GM23338 (cell line): Measurements from ENCODE around the gene C5orf24. TPM values are rescaled to one million over a fixed set of nuclear protein-coding genes. Genes with fewer than 3 reads are reported as not detected.

Experiments used
- ATAC-seq: fragments of 200-7000 bp; cut with Tn5 transposase; 3 replicates; pipeline ENCODE4 v1.9.1; 2020
- DNase-seq: peaks from one replicate; pipeline ENCODE4 v3.0.0-alpha.2; 2015; ENCODE audit warnings: low spot score
- H2AFZ ChIP-seq: fragments of 200-600 bp; sonication (generic); 2 replicates; pipeline ENCODE4 v1.8.0; 2016; ENCODE audit warnings: antibody characterized with exemption, mild to moderate bottlenecking, moderate library complexity
- H3F3A ChIP-seq: fragments of 200-600 bp; sonication (generic); replicated peaks from 2 replicates; pipeline ENCODE4 v1.8.0; 2017; ENCODE audit warnings: antibody characterized with exemption, mixed run types, low read depth
- H3K27ac ChIP-seq: fragments of 200-600 bp; sonication (generic); 2 replicates; pipeline ENCODE4 v1.6.1; 2016; ENCODE audit warnings: low read depth
- H3K27me3 ChIP-seq: fragments of 200-600 bp; sonication (generic); 2 replicates; pipeline ENCODE4 v1.8.0; 2016; ENCODE audit warnings: mild to moderate bottlenecking, mixed run types, moderate library complexity; ENCODE audit not compliant: insufficient read depth
- H3K36me3 ChIP-seq: fragments of 200-600 bp; sonication (generic); 2 replicates; pipeline ENCODE4 v1.8.0; 2016; ENCODE audit warnings: mild to moderate bottlenecking; ENCODE audit not compliant: insufficient read depth
- H3K4me1 ChIP-seq: fragments of 200-600 bp; sonication (generic); 2 replicates; pipeline ENCODE4 v1.8.0; 2016; ENCODE audit warnings: mild to moderate bottlenecking, moderate library complexity; ENCODE audit not compliant: insufficient read depth
- H3K4me2 ChIP-seq: fragments of 200-600 bp; sonication (generic); 2 replicates; pipeline ENCODE4 v1.7.1; 2017; ENCODE audit warnings: mixed run types
- H3K4me3 ChIP-seq: fragments of 200-600 bp; sonication (generic); 2 replicates; pipeline ENCODE4 v1.6.1; 2016; ENCODE audit warnings: mixed run types
- H3K79me2 ChIP-seq: fragments of 200-600 bp; sonication (generic); replicated peaks from 2 replicates; pipeline ENCODE4 v1.8.0; 2017; ENCODE audit warnings: mild to moderate bottlenecking; ENCODE audit not compliant: insufficient read depth
- H3K9me2 ChIP-seq: fragments of 200-600 bp; sonication (generic); 2 replicates; pipeline ENCODE4 v1.8.0; 2017; ENCODE audit not compliant: insufficient read depth
- H4K20me1 ChIP-seq: fragments of 200-600 bp; sonication (generic); replicated peaks from 2 replicates; pipeline ENCODE4 v1.8.0; 2017; ENCODE audit warnings: mild to moderate bottlenecking; ENCODE audit not compliant: insufficient read depth
- H3K27ac Mint-ChIP-seq: 2 replicates; pipeline ENCODE4 v1.8.0; 2020; ENCODE audit warnings: inconsistent platforms, mild to moderate bottlenecking, moderate library complexity, mixed read lengths
- H3K27me3 Mint-ChIP-seq: 3 replicates; pipeline ENCODE4 v1.8.0; 2022; ENCODE audit warnings: low read depth, mild to moderate bottlenecking, moderate library complexity, mixed read lengths, inconsistent platforms; ENCODE audit not compliant: insufficient read depth, poor library complexity
- H3K36me3 Mint-ChIP-seq: 3 replicates; pipeline ENCODE4 v1.8.0; 2021; ENCODE audit warnings: low read depth, mild to moderate bottlenecking, inconsistent platforms, moderate library complexity, mixed read lengths
- H3K4me1 Mint-ChIP-seq: 3 replicates; pipeline ENCODE4 v1.8.0; 2020; ENCODE audit warnings: mild to moderate bottlenecking, inconsistent platforms, mixed read lengths
- H3K4me3 Mint-ChIP-seq: 3 replicates; pipeline ENCODE4 v1.8.0; 2021; ENCODE audit warnings: moderate library complexity, mild to moderate bottlenecking, inconsistent platforms, mixed read lengths
- H3K9me3 Mint-ChIP-seq: 3 replicates; pipeline ENCODE4 v1.8.0; 2020; ENCODE audit warnings: moderate library complexity, mild to moderate bottlenecking, inconsistent platforms, mixed read lengths
- CREB1 ChIP-seq: fragments of 250-450 bp; sonication (Bioruptor Pico); IDR thresholded peaks from 2 replicates; pipeline ENCODE4 v1.5.0; 2020; ENCODE audit warnings: low read depth, mild to moderate bottlenecking, moderate library complexity
- EZH2 ChIP-seq: fragments of 200-600 bp; sonication (generic); IDR thresholded peaks from one replicate; pipeline ENCODE4 v1.8.0; 2017; ENCODE audit warnings: antibody characterized with exemption, mild to moderate bottlenecking, low read depth; ENCODE audit not compliant: unreplicated experiment
- JUNB ChIP-seq: IDR thresholded peaks from one replicate; pipeline ENCODE4 v1.6.1; 2016; ENCODE audit warnings: antibody characterized with exemption; ENCODE audit not compliant: unreplicated experiment
- NANOG ChIP-seq: IDR thresholded peaks from 2 replicates; pipeline ENCODE4 v1.6.1; 2016; ENCODE audit warnings: antibody characterized with exemption, borderline replicate concordance
- REST ChIP-seq: IDR thresholded peaks from one replicate; pipeline ENCODE4 v1.6.1; 2018; ENCODE audit warnings: antibody characterized with exemption; ENCODE audit not compliant: unreplicated experiment
- STAT1 ChIP-seq: IDR thresholded peaks from one replicate; pipeline ENCODE4 v1.6.1; 2016; ENCODE audit warnings: antibody characterized with exemption; ENCODE audit not compliant: unreplicated experiment
- ZNF462 ChIP-seq: fragments of 250-450 bp; sonication (Bioruptor Pico); IDR thresholded peaks from 2 replicates; pipeline ENCODE4 v1.5.0; 2020; ENCODE audit warnings: mild to moderate bottlenecking, moderate library complexity
- polyA plus RNA-seq: library from polyadenylated mRNA; unstranded; fragments of >200 nt; fragmentation: Nextera tagmentation; extraction: Ambion mirVana; gene quantifications from 2 replicates; pipeline ENCODE4 v1.2.1, GENCODE V29; 2016
- total RNA-seq: library from RNA; depleted of rRNA; stranded (reverse); fragments of >200 nt; shearing (Covaris generic); gene quantifications from 2 replicates; pipeline ENCODE4 v1.2.3, GENCODE V29; 2014
- TF ChIP-seq, protein P1 (sequence below): IDR thresholded peaks from 2 replicates; pipeline ENCODE4 v1.6.1; 2016; ENCODE audit warnings: antibody characterized with exemption

C5orf24 gene
- total and polyA plus RNA-seq, 2 experiments from 2014 or later, result 14.6 to 21.1 TPM

- Histone ChIP-seq H3K4me3 (no peak overlapping the region), H3K4me2 (no peak overlapping the region), H3K9me2 (no peaks in the 10 kb centered on the region), H3F3A (no peaks in the 10 kb centered on the region), H3K4me1 (no peaks in the 10 kb centered on the region), H3K36me3 (no peaks in the 10 kb centered on the region), H2AFZ (no peak overlapping the region), H3K27me3 (no peaks in the 10 kb centered on the region), H4K20me1 (no peaks in the 10 kb centered on the region), H3K27ac (no peak overlapping the region), H3K79me2 (no peaks in the 10 kb centered on the region)
- Mint-ChIP-seq H3K27me3 (peaks cover 2% of the 10 kb centered on the region), H3K4me3 (no peak overlapping the region), H3K9me3 (no peaks in the 10 kb centered on the region), H3K4me1 (no peaks in the 10 kb centered on the region), H3K27ac (no peak overlapping the region), H3K36me3 (peaks cover under 1% of the 10 kb centered on the region; the same call in 2 of the 3 replicates)
- DNase-seq (no peak), ATAC-seq (no peak)
- TF ChIP-seq STAT1, result no peak
Observed at GRCh38 chr5:134864707-134865106, 18.9 kb downstream of the C5orf24 start.

DNA sequence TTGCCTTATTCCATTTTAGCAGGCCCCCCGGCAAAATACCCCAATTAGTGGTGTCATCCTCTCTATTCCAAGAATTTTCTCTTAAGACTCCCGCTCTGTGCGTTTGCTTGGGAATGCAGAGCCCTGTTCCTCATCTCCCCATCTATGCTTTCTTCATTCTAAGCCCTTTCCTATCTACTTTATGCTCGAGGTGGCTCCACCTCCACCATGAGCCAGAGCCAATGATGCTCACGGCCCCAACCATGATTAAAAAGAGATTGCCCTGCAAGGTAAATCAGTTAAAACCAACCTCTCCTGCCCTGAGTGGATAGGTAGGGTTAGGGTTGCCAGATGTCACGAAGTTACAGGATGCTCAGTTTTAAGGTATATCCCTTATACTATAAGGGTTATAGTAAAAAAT is 27.7 kb downstream of the C5orf24 start:
- peaks cover 14% of the 10 kb centered on the region; the same call in 1 of the 2 replicates for H3K4me1 ChIP-seq
- no peaks in the 10 kb centered on the region for H3K9me3 Mint-ChIP-seq
- peak overlapping the region; percentile 89 for H3K27ac ChIP-seq
- H3K4me2 ChIP-seq, result peak overlapping the region; percentile 96
- H3K27me3 Mint-ChIP-seq, result peaks cover 7% of the 10 kb centered on the region
- no peaks in the 10 kb centered on the region for H4K20me1 ChIP-seq
- H3K4me3 ChIP-seq, result peak overlapping the region; percentile 95
- H3F3A ChIP-seq, result 0 out of 2 replicates have a peak, but pooled peaks cover 6% of the 10 kb centered on the region
- H3K4me1 Mint-ChIP-seq, result peaks cover 15% of the 10 kb centered on the region
- TF ChIP-seq EZH2, result no peak
- TF ChIP-seq, protein P1, sequence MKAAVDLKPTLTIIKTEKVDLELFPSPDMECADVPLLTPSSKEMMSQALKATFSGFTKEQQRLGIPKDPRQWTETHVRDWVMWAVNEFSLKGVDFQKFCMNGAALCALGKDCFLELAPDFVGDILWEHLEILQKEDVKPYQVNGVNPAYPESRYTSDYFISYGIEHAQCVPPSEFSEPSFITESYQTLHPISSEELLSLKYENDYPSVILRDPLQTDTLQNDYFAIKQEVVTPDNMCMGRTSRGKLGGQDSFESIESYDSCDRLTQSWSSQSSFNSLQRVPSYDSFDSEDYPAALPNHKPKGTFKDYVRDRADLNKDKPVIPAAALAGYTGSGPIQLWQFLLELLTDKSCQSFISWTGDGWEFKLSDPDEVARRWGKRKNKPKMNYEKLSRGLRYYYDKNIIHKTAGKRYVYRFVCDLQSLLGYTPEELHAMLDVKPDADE, result no peak
- no peak for TF ChIP-seq ZNF462 (CRISPR knock-in tag)
- TF ChIP-seq NANOG, result no peak
- TF ChIP-seq JUNB, result no peak
- no peak for TF ChIP-seq REST
- TF ChIP-seq CREB1 (CRISPR knock-in tag), result no peak
- DNase-seq (peak; percentile 38), ATAC-seq (peak; percentile 11)
- no peaks in the 10 kb centered on the region; the same call in 1 of the 3 replicates for H3K36me3 Mint-ChIP-seq
- H3K79me2 ChIP-seq, result peaks cover 17% of the 10 kb centered on the region
- H3K27ac Mint-ChIP-seq, result 0 out of 2 replicates have a peak overlapping the region, but pooled peaks have one; percentile 10
- no peaks in the 10 kb centered on the region for H3K36me3 ChIP-seq
- no peaks in the 10 kb centered on the region for H3K9me2 ChIP-seq
- H3K4me3 Mint-ChIP-seq, result peak overlapping the region; percentile 87
- H3K27me3 ChIP-seq, result no peaks in the 10 kb centered on the region
- peak overlapping the region; percentile 89 for H2AFZ ChIP-seq
